Right lung (tissue), 10 donors: ENCODE measurements around the gene TTC8. TPM values are rescaled to one million over a fixed set of nuclear protein-coding genes. Genes with fewer than 3 reads are reported as not detected.
"Not testable (repeated sequence)": the region's sequence is repeated elsewhere in the genome, so short reads cannot be mapped to it uniquely, and the experiment has no call there.

Experiments used
- DNase-seq, 2 donors: peaks; one replicate each; pipeline ENCODE4 v3.0.0-alpha.2; 2013
- long read RNA-seq, 8 donors: transcript quantifications; one replicate each; lab custom pipeline, GENCODE V29; 2026
- polyA plus RNA-seq, 5 donors: library from polyadenylated mRNA; unstranded; fragments of 120-200 nt; gene quantifications; one replicate each; pipeline versions ENCODE4 v1.2.1 to v1.2.3, GENCODE V29; 2013; ENCODE audit warnings: inconsistent platforms in 1 of 5, low replicate concordance in 1 of 5; ENCODE audit not compliant: insufficient read length in 5 of 5, insufficient read depth in 1 of 5

The TTC8 gene
- polyA plus RNA-seq = 10 to 100 TPM; 34.7 to 50.6 (median 43.9) TPM
- long read RNA-seq, donor 1, full-length matches to known transcripts = 10 of 10 reads
- long read RNA-seq, donor 1, partial matches to known transcripts = 0 of 10 reads
- long read RNA-seq, donor 1, other reads (novel, unspliced or antisense) = 0 of 10 reads
- long read RNA-seq, donor 2, full-length matches to known transcripts = 8 of 8 reads
- long read RNA-seq, donor 2, partial matches to known transcripts = 0 of 8 reads
- long read RNA-seq, donor 2, other reads (novel, unspliced or antisense) = 0 of 8 reads
- long read RNA-seq, donor 3, partial matches to known transcripts = 0 of 2 reads
- long read RNA-seq, donor 3, other reads (novel, unspliced or antisense) = 0 of 2 reads
- long read RNA-seq, donor 4, full-length matches to known transcripts = 2 of 2 reads
- long read RNA-seq, donor 4, partial matches to known transcripts = 0 of 2 reads
- long read RNA-seq, donor 4, other reads (novel, unspliced or antisense) = 0 of 2 reads
- long read RNA-seq, donor 5, full-length matches to known transcripts = 5 of 5 reads
- long read RNA-seq, donor 5, partial matches to known transcripts = 0 of 5 reads
- long read RNA-seq, donor 5, other reads (novel, unspliced or antisense) = 0 of 5 reads
- long read RNA-seq, donor 6, full-length matches to known transcripts = 9 of 9 reads
- long read RNA-seq, donor 6, partial matches to known transcripts = 0 of 9 reads
- long read RNA-seq, donor 6, other reads (novel, unspliced or antisense) = 0 of 9 reads
- long read RNA-seq, donor 7 = 0 reads
- long read RNA-seq, donor 8 = 0 reads

- DNase-seq = peak; percentile 92 to 94
These were observed at the start of gene TTC8 for GRCh38 chr14:88824314-88825077. Gene TTC8 (plus strand): TSS chr14:88824651. CDS start chr14:88824708, 57 bp downstream.

- no peak for DNase-seq
These were observed 48.9 kb upstream of the TTC8 start for GRCh38 chr14:88775532-88775931.

DNA sequence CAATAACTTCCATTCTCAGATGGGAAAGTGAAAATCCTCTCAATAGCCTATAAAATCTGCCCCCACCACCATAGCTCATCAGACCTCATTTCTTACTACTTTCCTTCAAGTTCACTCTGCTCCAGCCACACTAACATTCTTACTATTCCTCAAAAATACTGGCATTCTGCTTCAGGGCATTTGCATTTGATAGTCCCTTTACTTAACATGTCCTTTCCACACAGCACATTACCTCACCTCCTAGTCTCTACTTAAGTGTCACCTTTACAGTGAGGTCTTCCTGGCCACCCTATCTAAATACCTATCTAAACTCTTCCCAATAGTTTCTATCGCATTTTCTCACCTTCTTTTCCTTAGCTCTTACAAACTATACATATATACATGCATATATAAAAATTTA, 38.5 kb upstream of the TTC8 start:
- no peak for DNase-seq

DNA sequence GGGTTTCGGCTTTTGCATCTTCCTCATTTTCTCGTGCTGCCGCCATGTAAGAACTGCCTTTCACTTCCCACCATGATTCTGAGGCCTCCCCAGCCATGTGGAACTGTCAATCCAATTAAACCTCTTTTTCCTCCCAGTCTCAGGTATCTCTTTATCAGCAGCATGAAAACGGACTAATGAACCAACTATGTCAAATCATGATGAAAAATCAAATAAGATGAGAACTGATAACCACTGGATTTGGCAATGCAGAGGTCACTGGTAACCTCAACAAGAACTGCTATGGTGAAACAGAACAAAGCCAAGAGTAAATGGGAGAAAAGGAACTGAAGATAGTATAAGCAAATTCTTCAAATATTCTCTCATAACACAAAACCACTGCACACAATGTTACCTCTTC, 37.7 kb upstream of the TTC8 start:
- DNase-seq = no peak

DNA sequence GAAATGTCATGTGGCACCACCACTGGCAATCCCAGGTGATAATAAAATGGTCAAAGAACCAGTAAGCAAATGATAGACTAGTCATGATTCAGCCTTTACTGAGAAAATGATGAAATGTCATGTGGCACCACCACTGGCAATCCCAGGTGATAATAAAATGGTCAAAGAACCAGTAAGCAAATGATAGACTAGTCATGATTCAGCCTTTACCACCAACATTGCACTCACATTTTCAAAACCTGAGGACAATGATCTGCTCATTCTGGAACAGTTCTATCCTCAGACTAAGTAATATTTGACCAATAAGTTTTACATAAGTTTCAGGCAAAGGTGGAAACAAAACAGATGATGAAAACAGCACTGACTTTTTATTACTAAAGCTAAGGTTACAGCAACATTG, 34.9 kb upstream of the TTC8 start:
- not testable (repeated sequence) for DNase-seq

- no peak for DNase-seq
These were observed 33.8 kb upstream of the TTC8 start for GRCh38 chr14:88790501-88791251.

- no peak for DNase-seq
These were observed 33.2 kb upstream of the TTC8 start for GRCh38 chr14:88791252-88791621.

- DNase-seq = peak in 1 of 2 donors; percentile 14
These were observed 32.6 kb upstream of the TTC8 start for GRCh38 chr14:88791629-88792472.

- DNase-seq = peak; percentile 62
These were observed 31.8 kb upstream of the TTC8 start, which contains the start of gene EML5 for GRCh38 chr14:88792473-88793258. Gene EML5 (minus strand): TSS chr14:88792953. CDS start chr14:88792503, 450 bp downstream.

DNA sequence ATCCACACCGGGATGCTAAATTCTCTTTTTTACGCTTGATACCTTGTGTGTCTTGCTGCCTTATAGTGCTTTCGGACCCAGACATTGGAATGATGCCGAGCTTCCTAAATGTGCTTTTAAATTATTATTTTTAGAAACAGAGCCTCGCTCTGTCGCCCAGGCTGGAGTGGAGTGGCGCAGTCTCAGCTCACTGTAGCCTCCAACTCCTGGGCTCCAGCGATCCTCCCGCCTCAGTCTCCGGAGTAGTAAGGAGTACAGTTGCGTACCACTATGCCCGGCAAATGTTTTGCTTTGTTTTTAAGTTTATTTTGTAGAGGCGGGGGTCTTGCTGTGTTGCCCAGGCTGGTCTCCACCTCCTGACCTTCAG, 31.2 kb upstream of the TTC8 start:
- no peak for DNase-seq

GRCh38 chr14:88798156-88798555, 26.3 kb upstream of the TTC8 start:
- no peak for DNase-seq

- DNase-seq = no peak
These were observed 24.9 kb upstream of the TTC8 start for GRCh38 chr14:88799522-88799921.

GRCh38 chr14:88802596-88802995, 21.9 kb upstream of the TTC8 start:
- DNase-seq = no peak

GRCh38 chr14:88804035-88804434, 20.4 kb upstream of the TTC8 start:
- DNase-seq = no peak

- no peak for DNase-seq
These were observed 20.0 kb upstream of the TTC8 start for GRCh38 chr14:88804477-88804876.

GRCh38 chr14:88808359-88808758, 16.1 kb upstream of the TTC8 start:
- no peak for DNase-seq

DNA sequence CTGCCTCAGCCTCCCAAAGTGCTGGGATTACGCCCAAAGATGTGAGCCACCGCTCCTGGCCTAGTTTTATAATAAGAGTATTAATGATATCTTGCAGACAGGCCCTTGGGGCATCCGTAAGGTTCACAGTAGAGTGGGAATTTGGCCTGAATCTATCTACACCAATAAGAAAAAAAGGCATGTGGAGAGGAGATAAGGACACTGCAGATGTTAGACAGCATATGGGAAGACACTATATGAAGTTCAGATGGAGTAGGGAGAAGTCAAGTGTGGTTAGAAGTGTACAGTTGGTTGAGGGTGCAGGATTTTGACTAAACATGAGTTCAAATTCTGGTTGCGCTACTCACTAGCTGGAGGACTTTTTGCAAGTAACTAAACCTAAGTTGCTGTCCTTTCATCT, 8.5 kb upstream of the TTC8 start:
- no peak for DNase-seq

DNA sequence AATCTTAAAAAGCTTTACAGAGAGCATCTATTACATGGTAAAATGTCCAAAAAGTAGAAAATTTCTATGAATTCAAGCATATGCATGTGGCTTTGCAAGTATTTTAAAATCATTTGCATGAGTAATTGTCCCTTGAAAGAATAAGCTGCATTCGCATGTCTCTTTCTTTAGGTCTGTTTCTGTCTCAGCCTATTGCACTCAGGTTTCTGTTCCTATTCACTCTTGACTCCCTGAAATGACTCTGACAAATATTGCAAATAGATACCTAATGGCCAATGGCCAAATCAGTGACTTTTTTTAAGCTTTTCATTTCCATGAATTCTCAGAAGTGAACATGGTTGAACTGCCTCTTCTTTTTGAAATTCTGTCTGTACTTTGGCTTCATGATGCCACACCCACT, 6.4 kb upstream of the TTC8 start:
- DNase-seq = no peak

GRCh38 chr14:88819674-88820073, 4.8 kb upstream of the TTC8 start:
- DNase-seq = not testable (repeated sequence)

DNA sequence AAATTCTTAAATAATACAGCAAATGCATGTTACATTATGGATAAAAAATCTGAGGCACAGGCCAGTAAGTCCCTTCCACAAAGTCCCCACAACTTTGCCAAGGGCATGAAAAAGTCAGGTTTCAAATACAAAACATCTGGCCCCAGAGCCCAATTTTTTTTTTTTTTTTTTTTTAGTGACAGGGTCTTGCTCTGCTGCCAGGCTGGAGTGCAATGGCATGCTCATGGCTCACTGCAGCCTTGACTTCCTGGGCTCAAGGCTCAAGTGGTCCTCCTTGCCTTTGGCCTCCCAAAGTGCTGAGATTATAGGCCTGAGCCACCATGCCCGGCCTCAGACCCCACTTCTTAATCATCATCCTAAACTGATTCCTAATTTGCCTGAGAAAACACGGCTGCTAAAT, 3.1 kb upstream of the TTC8 start:
- DNase-seq = no peak
